Measurements from ENCODE around the gene OCA2. TPM values are rescaled to one million over a fixed set of nuclear protein-coding genes. Genes with fewer than 3 reads are reported as not detected.

Gene OCA2
- total and polyA plus RNA-seq, 10 donors, result 0.39 to 3.0 (median 1.0) TPM

GRCh38 chr15:28030801-28031200 lies 68.3 kb downstream of the OCA2 start:
- no peaks in the 10 kb centered on the region for H3K36me3 ChIP-seq
- TF ChIP-seq, protein P1, sequence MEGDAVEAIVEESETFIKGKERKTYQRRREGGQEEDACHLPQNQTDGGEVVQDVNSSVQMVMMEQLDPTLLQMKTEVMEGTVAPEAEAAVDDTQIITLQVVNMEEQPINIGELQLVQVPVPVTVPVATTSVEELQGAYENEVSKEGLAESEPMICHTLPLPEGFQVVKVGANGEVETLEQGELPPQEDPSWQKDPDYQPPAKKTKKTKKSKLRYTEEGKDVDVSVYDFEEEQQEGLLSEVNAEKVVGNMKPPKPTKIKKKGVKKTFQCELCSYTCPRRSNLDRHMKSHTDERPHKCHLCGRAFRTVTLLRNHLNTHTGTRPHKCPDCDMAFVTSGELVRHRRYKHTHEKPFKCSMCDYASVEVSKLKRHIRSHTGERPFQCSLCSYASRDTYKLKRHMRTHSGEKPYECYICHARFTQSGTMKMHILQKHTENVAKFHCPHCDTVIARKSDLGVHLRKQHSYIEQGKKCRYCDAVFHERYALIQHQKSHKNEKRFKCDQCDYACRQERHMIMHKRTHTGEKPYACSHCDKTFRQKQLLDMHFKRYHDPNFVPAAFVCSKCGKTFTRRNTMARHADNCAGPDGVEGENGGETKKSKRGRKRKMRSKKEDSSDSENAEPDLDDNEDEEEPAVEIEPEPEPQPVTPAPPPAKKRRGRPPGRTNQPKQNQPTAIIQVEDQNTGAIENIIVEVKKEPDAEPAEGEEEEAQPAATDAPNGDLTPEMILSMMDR (IDR thresholded peaks at IDR 0.05 in 8 of 11, conservative IDR thresholded peaks at IDR 0.05 in 3 of 11), result no peak
- TF ChIP-seq POLR2AphosphoS5 (IDR thresholded peaks at IDR 0.05) (no peak), POLR2A (IDR thresholded peaks at IDR 0.05) (no peak)

DNA sequence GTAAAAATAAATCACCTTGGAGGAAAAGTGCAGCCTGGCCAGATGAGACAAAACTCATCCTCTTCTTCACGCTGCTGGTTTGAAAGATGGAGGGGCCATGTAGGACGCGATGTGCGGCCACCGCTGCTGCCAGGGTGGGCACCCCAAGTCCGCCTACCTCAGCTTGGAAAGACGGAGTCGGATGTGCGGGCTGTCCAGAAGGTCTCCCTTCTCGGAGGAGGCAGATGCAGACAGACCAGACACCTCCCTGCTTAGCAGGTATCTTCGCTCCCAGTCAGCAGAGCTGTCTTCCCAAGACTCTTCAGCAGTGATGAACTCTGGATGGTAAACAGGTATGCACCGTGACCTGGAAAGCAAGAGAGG lies 71.4 kb downstream of the OCA2 start:
- Histone ChIP-seq H3K36me3 (no peaks in the 10 kb centered on the region), H3K4me3 (no peak overlapping the region), H3K27me3 (replicated peaks in 1 of 7) (no peaks in the 10 kb centered on the region), H3K4me1 (no peaks in the 10 kb centered on the region), H3K27ac (no peak overlapping the region), H3K9me3 (no peaks in the 10 kb centered on the region)
- DNase-seq, result no peak
- TF ChIP-seq POLR2A (IDR thresholded peaks at IDR 0.05) (no peak), POLR2AphosphoS5 (IDR thresholded peaks at IDR 0.05) (no peak)
- TF ChIP-seq, protein P1 (IDR thresholded peaks at IDR 0.05 in 8 of 11, conservative IDR thresholded peaks at IDR 0.05 in 3 of 11), result no peak
- 92 to 96% (median 94%) methylated on average over 11 to 12 of the region's 12 CpGs for WGBS, 5 donors
- intact Hi-C loops (cut with DNase I; ENCODE audit: low total_unique reads), result no loop called here

More at GRCh38 chr15:28030801-28031200, 68.3 kb downstream of the OCA2 start:
- intact Hi-C loops (cut with DNase I; ENCODE audit: low total_unique reads), result no loop called here
- no peak for DNase-seq
- Histone ChIP-seq H3K4me3 (no peak overlapping the region), H3K4me1 (no peaks in the 10 kb centered on the region), H3K27ac (no peak overlapping the region), H3K27me3 (replicated peaks in 1 of 7) (no peaks in the 10 kb centered on the region), H3K9me3 (no peaks in the 10 kb centered on the region)
- 69 to 88% (median 81%) methylated on average over 2 of the region's 2 CpGs for whole genome bisulfite sequencing, 5 donors

DNA sequence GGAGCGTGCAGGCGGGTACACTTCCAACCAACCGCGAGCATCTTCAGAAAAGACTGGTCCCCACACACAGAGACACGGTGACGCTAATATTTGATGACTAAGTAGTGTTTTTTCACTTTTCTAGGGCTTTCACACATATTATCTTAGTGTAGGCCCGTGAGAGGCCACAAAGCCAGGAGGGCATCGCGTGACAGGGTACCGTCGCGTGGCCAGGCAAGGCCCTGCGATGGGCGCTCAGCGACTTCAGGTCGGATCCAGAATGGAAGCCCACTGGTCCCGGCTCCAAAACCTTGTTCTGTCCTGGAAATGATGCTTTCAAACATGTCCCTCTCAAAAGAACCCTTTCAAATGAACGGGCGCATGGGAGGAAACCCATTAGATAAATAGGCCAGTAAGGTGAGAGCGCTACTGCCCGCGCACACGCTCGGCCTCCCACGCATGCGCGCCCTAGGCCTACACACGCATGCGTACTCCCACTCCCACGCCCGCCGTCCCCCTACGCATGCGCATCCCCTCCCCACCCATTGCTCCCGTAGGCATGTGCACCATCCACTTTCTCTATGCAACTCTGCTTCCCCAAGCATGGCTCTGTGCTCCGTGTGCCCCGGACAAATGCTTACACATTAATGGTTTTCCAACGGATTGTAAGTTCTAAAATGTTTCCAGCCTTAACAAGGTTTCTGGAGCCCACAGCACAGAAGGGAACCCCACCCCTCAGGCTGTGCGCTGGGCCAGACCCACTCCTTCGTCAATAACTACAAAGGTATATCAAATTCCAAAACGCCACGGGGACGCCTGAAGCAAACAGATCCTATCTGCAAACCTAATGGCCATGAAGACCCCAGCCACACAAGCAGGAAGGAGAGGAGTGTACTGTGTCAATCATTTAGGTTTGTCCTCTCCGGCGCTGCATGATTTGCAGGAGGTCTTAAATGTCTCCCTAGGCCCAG lies 72.1 kb downstream of the OCA2 start:
- 91 to 98% (median 95%) methylated on average over 45 of the region's 45 CpGs for WGBS, 5 donors
- TF ChIP-seq POLR2AphosphoS5 (IDR thresholded peaks at IDR 0.05), result no peak
- TF ChIP-seq POLR2A (IDR thresholded peaks at IDR 0.05), result no peak
- H3K27me3 ChIP-seq (replicated peaks in 1 of 7), result no peaks in the 10 kb centered on the region
- intact Hi-C loops (cut with DNase I; ENCODE audit: low total_unique reads), result no loop called here
- no peak overlapping the region for H3K27ac ChIP-seq
- H3K4me3 ChIP-seq, result no peak overlapping the region
- no peaks in the 10 kb centered on the region for H3K36me3 ChIP-seq
- DNase-seq, result no peak
- no peaks in the 10 kb centered on the region for H3K9me3 ChIP-seq
- H3K4me1 ChIP-seq, result no peaks in the 10 kb centered on the region

- Histone ChIP-seq H3K9me3 (no peaks in the 10 kb centered on the region), H3K27me3 (replicated peaks in 1 of 7) (no peaks in the 10 kb centered on the region), H3K4me1 (peaks cover 0 to 7% (median 0%) of the 10 kb centered on the region in 6 donors), H3K36me3 (no peaks in the 10 kb centered on the region), H3K27ac (no peak overlapping the region), H3K4me3 (no peak overlapping the region)
- TF ChIP-seq POLR2AphosphoS5 (IDR thresholded peaks at IDR 0.05) (no peak), POLR2A (IDR thresholded peaks at IDR 0.05) (no peak)
- TF ChIP-seq, protein P1 (IDR thresholded peaks at IDR 0.05 in 8 of 11, conservative IDR thresholded peaks at IDR 0.05 in 3 of 11), result no peak
- no peak for DNase-seq
- WGBS, 5 donors, result 83 to 93% (median 89%) methylated on average over 9 of the region's 9 CpGs
- intact Hi-C loops (cut with DNase I; ENCODE audit: low total_unique reads), result no loop called here
Measured at GRCh38 chr15:28026221-28026620, 72.9 kb downstream of the OCA2 start.
